GM18907 (cell line): ENCODE measurements around the gene SEC61B.

ENCODE experiments used
- ATAC-seq: cut with Tn5 transposase; IDR thresholded peaks from one replicate; pipeline ENCODE4 v1.9.1; 2021; ENCODE audit warnings: mild to moderate bottlenecking, moderate library complexity; ENCODE audit not compliant: unreplicated experiment

The SEC61B gene

GRCh38 chr9:99266255-99267023 lies 44.4 kb downstream of the SEC61B start:
- ATAC-seq = no peak

GRCh38 chr9:99269416-99269815 lies 47.3 kb downstream of the SEC61B start:
- ATAC-seq = no peak

- ATAC-seq = no peak
Observed at GRCh38 chr9:99270491-99270890, 48.4 kb downstream of the SEC61B start.

- ATAC-seq = no peak
Observed at GRCh38 chr9:99272836-99273235, 50.8 kb downstream of the SEC61B start.

- ATAC-seq = no peak
Observed at GRCh38 chr9:99274016-99274415, 51.9 kb downstream of the SEC61B start.

- no peak for ATAC-seq
Observed at GRCh38 chr9:99274495-99274894, 52.4 kb downstream of the SEC61B start.
